WERI-Rb-1 (cell line): Measurements from ENCODE around the gene DHTKD1.

Source experiments
- DNase-seq: peaks from one replicate; pipeline ENCODE4 v3.0.0-alpha.2; 2020
- H3K27ac ChIP-seq: fragments of 250-450 bp; sonication (Bioruptor Pico); 2 replicates; pipeline ENCODE4 v1.5.1; 2020; ENCODE audit warnings: mild to moderate bottlenecking, moderate library complexity
- H3K27me3 ChIP-seq: fragments of 250-450 bp; sonication (Bioruptor Pico); 2 replicates; pipeline ENCODE4 v1.5.1; 2021; ENCODE audit warnings: mild to moderate bottlenecking, low read depth, moderate library complexity; ENCODE audit not compliant: insufficient read depth, severe bottlenecking
- H3K36me3 ChIP-seq: fragments of 250-450 bp; sonication (Bioruptor Pico); 2 replicates; pipeline ENCODE4 v1.5.1; 2020; ENCODE audit warnings: mild to moderate bottlenecking, moderate library complexity
- H3K4me3 ChIP-seq: 2 replicates; pipeline ENCODE4 v1.5.1; 2011; ENCODE audit warnings: low read depth, mild to moderate bottlenecking, control low read depth, low read length
- H3K9me3 ChIP-seq: fragments of 250-450 bp; sonication (Bioruptor Pico); 2 replicates; pipeline ENCODE4 v1.5.1; 2021; ENCODE audit warnings: mild to moderate bottlenecking, moderate library complexity; ENCODE audit not compliant: severe bottlenecking
- TF ChIP-seq, protein P1 (sequence below): IDR thresholded peaks from 2 replicates; pipeline ENCODE4 v1.5.1; 2011; ENCODE audit warnings: low read depth, mild to moderate bottlenecking, control low read depth, inconsistent platforms, low read length

DHTKD1 gene

GRCh38 chr10:12111528-12111927 lies 42.8 kb downstream of the DHTKD1 start:
- DNase-seq: no peak
- TF ChIP-seq, protein P1, sequence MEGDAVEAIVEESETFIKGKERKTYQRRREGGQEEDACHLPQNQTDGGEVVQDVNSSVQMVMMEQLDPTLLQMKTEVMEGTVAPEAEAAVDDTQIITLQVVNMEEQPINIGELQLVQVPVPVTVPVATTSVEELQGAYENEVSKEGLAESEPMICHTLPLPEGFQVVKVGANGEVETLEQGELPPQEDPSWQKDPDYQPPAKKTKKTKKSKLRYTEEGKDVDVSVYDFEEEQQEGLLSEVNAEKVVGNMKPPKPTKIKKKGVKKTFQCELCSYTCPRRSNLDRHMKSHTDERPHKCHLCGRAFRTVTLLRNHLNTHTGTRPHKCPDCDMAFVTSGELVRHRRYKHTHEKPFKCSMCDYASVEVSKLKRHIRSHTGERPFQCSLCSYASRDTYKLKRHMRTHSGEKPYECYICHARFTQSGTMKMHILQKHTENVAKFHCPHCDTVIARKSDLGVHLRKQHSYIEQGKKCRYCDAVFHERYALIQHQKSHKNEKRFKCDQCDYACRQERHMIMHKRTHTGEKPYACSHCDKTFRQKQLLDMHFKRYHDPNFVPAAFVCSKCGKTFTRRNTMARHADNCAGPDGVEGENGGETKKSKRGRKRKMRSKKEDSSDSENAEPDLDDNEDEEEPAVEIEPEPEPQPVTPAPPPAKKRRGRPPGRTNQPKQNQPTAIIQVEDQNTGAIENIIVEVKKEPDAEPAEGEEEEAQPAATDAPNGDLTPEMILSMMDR: no peak
- no peak overlapping the region for H3K4me3 ChIP-seq
- H3K9me3 ChIP-seq: no peaks in the 10 kb centered on the region
- H3K27ac ChIP-seq: no peak overlapping the region
- H3K27me3 ChIP-seq: no peaks in the 10 kb centered on the region
- H3K36me3 ChIP-seq: no peaks in the 10 kb centered on the region

DNA sequence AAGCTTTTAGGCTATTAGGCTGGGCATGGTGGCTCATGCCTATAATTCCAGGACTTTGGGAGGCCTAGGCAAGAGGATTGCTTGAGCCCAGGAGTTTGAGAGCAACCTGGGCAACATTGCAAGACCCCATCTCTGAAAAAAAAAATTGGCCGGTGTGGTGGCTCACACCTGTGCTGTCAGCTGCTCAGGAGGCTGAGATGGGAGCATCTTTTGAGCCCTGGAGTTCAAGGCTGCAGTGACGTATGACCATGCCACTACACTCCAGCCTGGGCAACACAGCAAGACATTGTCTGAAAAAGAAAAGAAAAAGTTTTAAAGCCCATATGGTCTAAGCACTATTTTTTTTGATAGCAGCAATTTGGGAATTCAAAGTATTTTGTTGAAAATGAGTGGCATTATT lies 44.9 kb downstream of the DHTKD1 start:
- no peaks in the 10 kb centered on the region for H3K27me3 ChIP-seq
- TF ChIP-seq, protein P1: no peak
- H3K27ac ChIP-seq: no peak overlapping the region
- no peaks in the 10 kb centered on the region for H3K9me3 ChIP-seq
- peaks cover 2% of the 10 kb centered on the region; the same call in 1 of the 2 replicates for H3K36me3 ChIP-seq
- DNase-seq: no peak
- no peak overlapping the region for H3K4me3 ChIP-seq

DNA sequence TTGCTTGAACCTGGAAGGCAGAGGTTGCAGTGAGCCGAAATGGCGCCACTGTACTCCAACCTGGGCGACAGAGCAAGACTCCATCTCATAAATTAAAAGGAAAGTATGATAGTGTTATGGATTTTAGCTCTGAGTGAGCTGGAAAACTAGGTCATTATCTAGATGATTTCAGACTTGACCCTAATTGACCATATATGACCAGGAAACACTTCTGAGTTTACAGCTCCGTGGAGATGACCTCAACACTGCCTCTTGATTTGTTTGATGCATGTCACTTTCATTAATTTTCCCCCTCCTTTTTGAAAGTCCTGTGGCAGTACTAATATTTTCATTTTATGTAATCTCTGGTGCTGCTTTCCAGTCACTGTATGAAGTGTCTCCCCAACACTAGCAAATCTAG lies 52.9 kb downstream of the DHTKD1 start:
- no peaks in the 10 kb centered on the region for H3K9me3 ChIP-seq
- peaks cover 2% of the 10 kb centered on the region; the same call in 1 of the 2 replicates for H3K36me3 ChIP-seq
- no peak overlapping the region for H3K27ac ChIP-seq
- TF ChIP-seq, protein P1: no peak
- DNase-seq: no peak
- H3K27me3 ChIP-seq: no peaks in the 10 kb centered on the region
- H3K4me3 ChIP-seq: no peak overlapping the region

DNA sequence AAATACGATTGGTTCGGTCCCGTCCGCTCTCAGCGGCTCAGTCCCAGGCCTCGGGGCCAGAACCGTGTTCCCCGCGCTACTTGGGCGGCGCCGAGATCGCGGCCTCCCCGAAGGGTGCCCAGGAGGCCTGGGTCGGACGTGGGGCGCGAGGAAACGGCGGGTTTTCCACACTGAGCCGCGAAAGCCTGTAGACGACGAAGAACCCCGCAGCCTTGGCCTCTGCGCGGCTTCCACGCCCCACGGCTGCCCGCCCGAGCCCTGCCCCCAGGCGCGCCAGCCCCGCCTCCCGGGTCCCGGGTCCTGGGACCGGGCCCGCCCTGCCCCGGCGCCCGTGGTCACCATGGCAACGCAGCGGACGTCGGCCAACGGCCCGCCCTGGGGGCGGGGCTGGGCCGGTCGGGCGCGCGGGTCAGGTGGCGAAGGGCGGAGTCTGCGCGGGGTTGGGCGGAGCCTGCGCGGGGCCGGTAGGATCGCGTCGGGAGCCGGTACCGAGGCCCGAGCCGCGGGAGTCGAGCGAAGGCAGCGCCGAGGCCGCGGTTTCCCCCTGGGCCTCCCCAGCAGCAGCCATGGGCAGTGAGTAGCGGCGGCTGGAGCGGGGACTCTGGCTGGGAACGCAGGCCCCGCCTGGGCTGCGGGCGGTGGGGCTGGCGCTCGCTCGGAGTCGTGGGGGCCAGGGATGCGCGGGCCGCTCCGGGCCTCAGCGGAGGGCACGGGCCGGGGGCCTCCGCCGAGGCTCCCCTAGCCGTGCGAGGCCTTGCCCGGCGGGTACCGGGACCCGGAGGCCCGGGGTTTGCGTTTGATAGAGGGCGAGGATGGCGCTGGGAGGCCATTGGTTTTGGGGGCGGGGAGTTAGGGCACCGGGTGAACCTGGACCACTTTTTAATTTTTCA lies 60.7 kb downstream of the DHTKD1 start, which contains the start of gene SEC61A2:
SEC61A2 (plus strand) TSS at position 456 of the 890 bp plus-strand sequence; CDS start at position 567, 111 bp downstream.
- no peaks in the 10 kb centered on the region for H3K9me3 ChIP-seq
- peak within 1 kb of the TSS; percentile 77 for H3K4me3 ChIP-seq
- no peaks in the 10 kb centered on the region for H3K36me3 ChIP-seq
- TF ChIP-seq, protein P1: no peak
- no peaks in the 10 kb centered on the region for H3K27me3 ChIP-seq
- peak; percentile 87 for DNase-seq
- peak within 1 kb of the TSS; percentile 63 for H3K27ac ChIP-seq

GRCh38 chr10:12130237-12130872 lies 61.6 kb downstream of the DHTKD1 start:
- peak overlapping the region; percentile 77 for H3K4me3 ChIP-seq
- H3K36me3 ChIP-seq: no peaks in the 10 kb centered on the region
- H3K27ac ChIP-seq: no peak overlapping the region
- peak; percentile 19 for DNase-seq
- H3K9me3 ChIP-seq: no peaks in the 10 kb centered on the region
- TF ChIP-seq, protein P1: peak; percentile 32; the same call in 1 of the 2 replicates
- H3K27me3 ChIP-seq: no peaks in the 10 kb centered on the region
